ENCODE measurements around the gene SPRTN. TPM values are rescaled to one million over a fixed set of nuclear protein-coding genes. Genes with fewer than 3 reads are reported as not detected.

SPRTN gene
- total and polyA plus RNA-seq, 3 donors from 2014 or later, result 26.4 to 34.9 (median 30.2) TPM

GRCh38 chr1:231322880-231323530 is 15.1 kb upstream of the SPRTN start:
- Histone ChIP-seq H3K27me3 (no peaks in the 10 kb centered on the region), H3K4me1 (no peaks in the 10 kb centered on the region), H3K4me3 (no peak overlapping the region), H3K36me3 (ENCODE audit: low read depth, missing control alignments) (no peaks in the 10 kb centered on the region), H3K27ac (no peak overlapping the region), H3K9me3 (no peaks in the 10 kb centered on the region)
- WGBS, 2 donors, result 82 to 85% methylated on average over 7 of the region's 7 CpGs
- TF ChIP-seq CTCF (IDR thresholded peaks at IDR 0.05), result peak in 1 of 3 experiments; percentile 14
- no peak for TF ChIP-seq POLR2A (IDR thresholded peaks at IDR 0.05)
- DNase-seq, result no peak
- intact Hi-C loops (cut with DNase I; ENCODE audit: low total_unique reads), result no loop called here

GRCh38 chr1:231324660-231325059 is 13.4 kb upstream of the SPRTN start:
- no peak for TF ChIP-seq POLR2A (IDR thresholded peaks at IDR 0.05)
- TF ChIP-seq CTCF (IDR thresholded peaks at IDR 0.05), result no peak
- Histone ChIP-seq H3K4me3 (no peak overlapping the region), H3K36me3 (ENCODE audit: low read depth, missing control alignments) (no peaks in the 10 kb centered on the region), H3K27ac (no peak overlapping the region), H3K27me3 (no peaks in the 10 kb centered on the region), H3K4me1 (no peaks in the 10 kb centered on the region), H3K9me3 (no peaks in the 10 kb centered on the region)
- DNase-seq, result no peak
- intact Hi-C loops (cut with DNase I; ENCODE audit: low total_unique reads), result no loop called here
- WGBS, 2 donors, result 84 to 86% methylated on average over 5 of the region's 5 CpGs

GRCh38 chr1:231326248-231326647 is 11.8 kb upstream of the SPRTN start:
- no peaks in the 10 kb centered on the region for H3K27me3 ChIP-seq
- intact Hi-C loops (cut with DNase I; ENCODE audit: low total_unique reads), result no loop called here
- no peaks in the 10 kb centered on the region for H3K9me3 ChIP-seq
- no peak overlapping the region for H3K27ac ChIP-seq
- DNase-seq, result no peak
- TF ChIP-seq CTCF (IDR thresholded peaks at IDR 0.05), result no peak
- no peak for TF ChIP-seq POLR2A (IDR thresholded peaks at IDR 0.05)
- no peak overlapping the region for H3K4me3 ChIP-seq
- 82 to 90% methylated on average over 1 of the region's 1 CpG for WGBS, 2 donors
- H3K36me3 ChIP-seq (ENCODE audit: low read depth, missing control alignments), result no peaks in the 10 kb centered on the region
- H3K4me1 ChIP-seq, result no peaks in the 10 kb centered on the region

- Histone ChIP-seq H3K4me3 (no peak overlapping the region), H3K27me3 (no peaks in the 10 kb centered on the region), H3K9me3 (no peaks in the 10 kb centered on the region), H3K27ac (no peak overlapping the region), H3K36me3 (ENCODE audit: low read depth, missing control alignments) (no peaks in the 10 kb centered on the region), H3K4me1 (no peaks in the 10 kb centered on the region)
- TF ChIP-seq POLR2A (IDR thresholded peaks at IDR 0.05) (no peak), CTCF (IDR thresholded peaks at IDR 0.05) (no peak)
- intact Hi-C loops (cut with DNase I; ENCODE audit: low total_unique reads), result no loop called here
- DNase-seq, result no peak
- 73 to 74% methylated on average over 5 of the region's 5 CpGs for WGBS, 2 donors
These were observed 10.5 kb upstream of the SPRTN start for GRCh38 chr1:231327617-231328016.

- no peak for DNase-seq
- Histone ChIP-seq H3K9me3 (no peaks in the 10 kb centered on the region), H3K4me3 (no peak overlapping the region), H3K4me1 (peaks cover 5% of the 10 kb centered on the region), H3K27me3 (no peaks in the 10 kb centered on the region), H3K27ac (no peak overlapping the region), H3K36me3 (ENCODE audit: low read depth, missing control alignments) (no peaks in the 10 kb centered on the region)
- intact Hi-C loops (cut with DNase I; ENCODE audit: low total_unique reads), result no loop called here
- TF ChIP-seq POLR2A (IDR thresholded peaks at IDR 0.05), result no peak
- TF ChIP-seq CTCF (IDR thresholded peaks at IDR 0.05), result no peak
- WGBS, 2 donors, result 74 to 78% methylated on average over 7 of the region's 7 CpGs
These were observed 8.6 kb upstream of the SPRTN start for GRCh38 chr1:231329483-231329882.
